GM21529 (cell line): ENCODE data around the gene GFAP.

Experiments
- ATAC-seq: cut with Tn5 transposase; IDR thresholded peaks from one replicate; pipeline ENCODE4 v1.9.1; 2021; ENCODE audit not compliant: unreplicated experiment

Gene GFAP

GRCh38 chr17:44903012-44903685 is 12.2 kb downstream of the GFAP start:
- no peak for ATAC-seq

- no peak for ATAC-seq
Observed at GRCh38 chr17:44902135-44902760, 13.1 kb downstream of the GFAP start.

GRCh38 chr17:44901411-44901921 is 13.8 kb downstream of the GFAP start:
- no peak for ATAC-seq

- ATAC-seq = no peak
Observed at GRCh38 chr17:44900894-44901293, 14.4 kb downstream of the GFAP start.

GRCh38 chr17:44899074-44899782 is 16.1 kb downstream of the GFAP start, which contains the start of gene EFTUD2:
Gene EFTUD2 (minus strand): TSS chr17:44899445. CDS start chr17:44894521, 4,924 bp downstream.
- ATAC-seq = peak; percentile 59

GRCh38 chr17:44898768-44899073 is 16.6 kb downstream of the GFAP start:
- no peak for ATAC-seq

- no peak for ATAC-seq
Observed at GRCh38 chr17:44894642-44895041, 20.7 kb downstream of the GFAP start.

- ATAC-seq = no peak
Observed at GRCh38 chr17:44892250-44892649, 23.1 kb downstream of the GFAP start.

- ATAC-seq = no peak
Observed at GRCh38 chr17:44889003-44889402, 26.3 kb downstream of the GFAP start.

GRCh38 chr17:44887971-44888954 is 27.0 kb downstream of the GFAP start:
- ATAC-seq = no peak

- ATAC-seq = no peak
Observed at GRCh38 chr17:44887016-44887415, 28.3 kb downstream of the GFAP start.

GRCh38 chr17:44884941-44885340 is 30.4 kb downstream of the GFAP start:
- no peak for ATAC-seq

GRCh38 chr17:44881145-44881544 is 34.2 kb downstream of the GFAP start:
- no peak for ATAC-seq

GRCh38 chr17:44880062-44880461 is 35.2 kb downstream of the GFAP start:
- no peak for ATAC-seq

GRCh38 chr17:44879376-44879775 is 35.9 kb downstream of the GFAP start:
- no peak for ATAC-seq

GRCh38 chr17:44878627-44879221 is 36.6 kb downstream of the GFAP start:
- no peak for ATAC-seq

- ATAC-seq = no peak
Observed at GRCh38 chr17:44877121-44877520, 38.2 kb downstream of the GFAP start.

GRCh38 chr17:44875761-44876160 is 39.5 kb downstream of the GFAP start:
- ATAC-seq = no peak

GRCh38 chr17:44872131-44872768 is 43.0 kb downstream of the GFAP start:
- no peak for ATAC-seq

- no peak for ATAC-seq
Observed at GRCh38 chr17:44871556-44871955, 43.7 kb downstream of the GFAP start.
